ENCODE results near the gene KIF26A. TPM values are rescaled to one million over a fixed set of nuclear protein-coding genes. Genes with fewer than 3 reads are reported as not detected.
A peak's percentile ranks its signal among the peaks of the same experiment; 100 is the strongest.

Gene KIF26A
- total and polyA plus RNA-seq, 8 donors: 3.6 to 13.2 (median 7.1) TPM

GRCh38 chr14:104143521-104144452 is 5.4 kb downstream of the KIF26A start:
- 68 to 87% methylated on average over 26 of the region's 26 CpGs for WGBS, 2 donors
- TF ChIP-seq CTCF (IDR thresholded peaks at IDR 0.05): no peak
- H3K36me3 ChIP-seq: no peaks in the 10 kb centered on the region
- peaks cover 0 to 3% (median 0%) of the 10 kb centered on the region in 3 donors for H3K4me1 ChIP-seq
- DNase-seq (peak in 2 of 6 donors; percentile 28 to 67), ATAC-seq (no peak), FAIRE-seq (no peak)
- H3K9me3 ChIP-seq: no peaks in the 10 kb centered on the region
- H3K27ac ChIP-seq: no peak overlapping the region
- intact Hi-C loops (cut with DNase I): loop anchor here in 2 of 3 donors (10.0 kb wide), 2 partner anchors 421 to 501 kb away; no protein-coding TSS in a partner anchor
- no peaks in the 10 kb centered on the region for H3K27me3 ChIP-seq
- H3K4me3 ChIP-seq: no peak overlapping the region

- ATAC-seq: no peak
- no peak for FAIRE-seq
- Histone ChIP-seq H3K9me3 (no peaks in the 10 kb centered on the region), H3K4me1 (peaks cover 0 to 5% (median 0%) of the 10 kb centered on the region in 3 donors), H3K27me3 (no peaks in the 10 kb centered on the region), H3K4me3 (no peak overlapping the region), H3K27ac (no peak overlapping the region), H3K36me3 (no peaks in the 10 kb centered on the region)
- 71 to 82% methylated on average over 4 of the region's 4 CpGs for WGBS, 2 donors
- intact Hi-C loops (cut with DNase I): loop anchor here in 2 of 3 donors (10.0 kb wide), 2 partner anchors 420 to 500 kb away; no protein-coding TSS in a partner anchor
- no peak for TF ChIP-seq CTCF (IDR thresholded peaks at IDR 0.05)
- DNase-seq: no peak
Observed at GRCh38 chr14:104144453-104144790, 6.0 kb downstream of the KIF26A start.

GRCh38 chr14:104144911-104145825 is 6.8 kb downstream of the KIF26A start:
- intact Hi-C loops (cut with DNase I): loop anchor here in 2 of 3 donors (10.0 kb wide), 2 partner anchors 420 to 500 kb away; no protein-coding TSS in a partner anchor
- ATAC-seq (no peak), DNase-seq (peak in 3 of 6 donors; percentile 35 to 67 (median 56)), FAIRE-seq (no peak)
- Histone ChIP-seq H3K36me3 (no peaks in the 10 kb centered on the region), H3K4me3 (no peak overlapping the region), H3K27me3 (no peaks in the 10 kb centered on the region), H3K27ac (no peak overlapping the region), H3K4me1 (peaks cover 0 to 5% (median 0%) of the 10 kb centered on the region in 3 donors), H3K9me3 (no peaks in the 10 kb centered on the region)
- TF ChIP-seq CTCF (IDR thresholded peaks at IDR 0.05): no peak
- 76 to 81% methylated on average over 34 to 37 of the region's 37 CpGs for WGBS, 2 donors

- DNase-seq: peak in 3 of 6 donors; percentile 47 to 60 (median 51)
- no peak for TF ChIP-seq CTCF (IDR thresholded peaks at IDR 0.05)
- 68 to 82% methylated on average over 14 to 15 of the region's 15 CpGs for WGBS, 2 donors
- Histone ChIP-seq H3K27me3 (no peaks in the 10 kb centered on the region), H3K4me3 (no peak overlapping the region), H3K4me1 (peaks cover 0 to 14% (median 0%) of the 10 kb centered on the region in 3 donors), H3K9me3 (no peaks in the 10 kb centered on the region), H3K36me3 (no peaks in the 10 kb centered on the region), H3K27ac (no peak overlapping the region)
- ATAC-seq: no peak
- intact Hi-C loops (cut with DNase I): loop anchor here in 2 of 3 donors (10.0 kb wide), 2 partner anchors 419 to 499 kb away; no protein-coding TSS in a partner anchor
- no peak for FAIRE-seq
Observed at GRCh38 chr14:104145826-104146601, 7.6 kb downstream of the KIF26A start.
